ENCODE results near the gene PCSK2. TPM values are rescaled to one million over a fixed set of nuclear protein-coding genes. Genes with fewer than 3 reads are reported as not detected.

Gene PCSK2
- polyA plus RNA-seq, 1 donor from 2014 or later: 27.9 TPM

DNA sequence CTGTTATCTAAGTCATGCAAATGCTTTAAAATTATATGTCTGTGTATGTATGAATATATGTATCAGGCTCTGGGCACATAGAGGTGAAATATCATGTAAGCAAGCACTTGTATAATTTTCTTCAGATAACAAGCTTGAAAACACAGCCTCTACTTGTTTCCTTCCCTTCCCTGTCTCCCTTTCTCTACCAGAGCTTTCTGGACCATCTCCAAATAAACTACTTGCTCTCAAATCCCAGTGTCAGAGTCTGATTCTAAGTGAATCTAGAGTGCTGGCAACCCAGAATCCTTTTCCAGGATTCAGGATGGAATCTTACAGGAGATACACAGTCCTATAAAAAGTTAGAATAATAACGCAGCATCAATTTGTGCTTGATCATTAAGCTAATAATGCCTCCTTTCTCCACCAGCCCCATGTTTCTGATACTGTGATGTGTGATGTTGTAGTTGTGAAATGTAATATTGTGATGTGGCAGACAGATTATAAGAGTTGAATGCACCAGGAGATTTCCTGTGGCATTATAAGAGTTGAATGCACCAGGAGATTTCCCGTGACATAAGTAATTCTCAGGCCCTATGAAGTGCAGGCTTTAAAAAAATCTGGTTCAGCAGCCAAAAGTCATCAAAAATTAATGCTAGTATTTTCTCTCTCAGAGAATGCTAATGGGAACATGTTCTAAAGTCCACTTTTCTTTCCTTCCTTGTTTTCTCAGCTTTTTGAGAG lies 89.6 kb downstream of the PCSK2 start:
- H3K79me2 ChIP-seq (replicated peaks; ENCODE audit: insufficient read depth, low read length): no peaks in the 10 kb centered on the region
- no peak overlapping the region for H3K9ac ChIP-seq (ENCODE audit: low read length)
- no peaks in the 10 kb centered on the region for H3F3A ChIP-seq (ENCODE audit: insufficient read depth, low read length, poor library complexity, severe bottlenecking)
- TF ChIP-seq SMC3 (conservative IDR thresholded peaks at IDR 0.05; ENCODE audit: poor library complexity): no peak
- TF ChIP-seq TAF1 (IDR thresholded peaks at IDR 0.05; ENCODE audit: low read depth): no peak
- no peak for TF ChIP-seq EZH2 (IDR thresholded peaks at IDR 0.05; ENCODE audit: borderline replicate concordance, insufficient read depth, low read length, poor library complexity, severe bottlenecking)
- TF ChIP-seq EP300 (conservative IDR thresholded peaks at IDR 0.05; ENCODE audit: poor library complexity, severe bottlenecking): no peak
- TF ChIP-seq RAD21 (conservative IDR thresholded peaks at IDR 0.05): no peak
- TF ChIP-seq, protein P1, sequence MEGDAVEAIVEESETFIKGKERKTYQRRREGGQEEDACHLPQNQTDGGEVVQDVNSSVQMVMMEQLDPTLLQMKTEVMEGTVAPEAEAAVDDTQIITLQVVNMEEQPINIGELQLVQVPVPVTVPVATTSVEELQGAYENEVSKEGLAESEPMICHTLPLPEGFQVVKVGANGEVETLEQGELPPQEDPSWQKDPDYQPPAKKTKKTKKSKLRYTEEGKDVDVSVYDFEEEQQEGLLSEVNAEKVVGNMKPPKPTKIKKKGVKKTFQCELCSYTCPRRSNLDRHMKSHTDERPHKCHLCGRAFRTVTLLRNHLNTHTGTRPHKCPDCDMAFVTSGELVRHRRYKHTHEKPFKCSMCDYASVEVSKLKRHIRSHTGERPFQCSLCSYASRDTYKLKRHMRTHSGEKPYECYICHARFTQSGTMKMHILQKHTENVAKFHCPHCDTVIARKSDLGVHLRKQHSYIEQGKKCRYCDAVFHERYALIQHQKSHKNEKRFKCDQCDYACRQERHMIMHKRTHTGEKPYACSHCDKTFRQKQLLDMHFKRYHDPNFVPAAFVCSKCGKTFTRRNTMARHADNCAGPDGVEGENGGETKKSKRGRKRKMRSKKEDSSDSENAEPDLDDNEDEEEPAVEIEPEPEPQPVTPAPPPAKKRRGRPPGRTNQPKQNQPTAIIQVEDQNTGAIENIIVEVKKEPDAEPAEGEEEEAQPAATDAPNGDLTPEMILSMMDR (IDR thresholded peaks at IDR 0.05; ENCODE audit: poor library complexity, severe bottlenecking): no peak
- TF ChIP-seq, protein P2, sequence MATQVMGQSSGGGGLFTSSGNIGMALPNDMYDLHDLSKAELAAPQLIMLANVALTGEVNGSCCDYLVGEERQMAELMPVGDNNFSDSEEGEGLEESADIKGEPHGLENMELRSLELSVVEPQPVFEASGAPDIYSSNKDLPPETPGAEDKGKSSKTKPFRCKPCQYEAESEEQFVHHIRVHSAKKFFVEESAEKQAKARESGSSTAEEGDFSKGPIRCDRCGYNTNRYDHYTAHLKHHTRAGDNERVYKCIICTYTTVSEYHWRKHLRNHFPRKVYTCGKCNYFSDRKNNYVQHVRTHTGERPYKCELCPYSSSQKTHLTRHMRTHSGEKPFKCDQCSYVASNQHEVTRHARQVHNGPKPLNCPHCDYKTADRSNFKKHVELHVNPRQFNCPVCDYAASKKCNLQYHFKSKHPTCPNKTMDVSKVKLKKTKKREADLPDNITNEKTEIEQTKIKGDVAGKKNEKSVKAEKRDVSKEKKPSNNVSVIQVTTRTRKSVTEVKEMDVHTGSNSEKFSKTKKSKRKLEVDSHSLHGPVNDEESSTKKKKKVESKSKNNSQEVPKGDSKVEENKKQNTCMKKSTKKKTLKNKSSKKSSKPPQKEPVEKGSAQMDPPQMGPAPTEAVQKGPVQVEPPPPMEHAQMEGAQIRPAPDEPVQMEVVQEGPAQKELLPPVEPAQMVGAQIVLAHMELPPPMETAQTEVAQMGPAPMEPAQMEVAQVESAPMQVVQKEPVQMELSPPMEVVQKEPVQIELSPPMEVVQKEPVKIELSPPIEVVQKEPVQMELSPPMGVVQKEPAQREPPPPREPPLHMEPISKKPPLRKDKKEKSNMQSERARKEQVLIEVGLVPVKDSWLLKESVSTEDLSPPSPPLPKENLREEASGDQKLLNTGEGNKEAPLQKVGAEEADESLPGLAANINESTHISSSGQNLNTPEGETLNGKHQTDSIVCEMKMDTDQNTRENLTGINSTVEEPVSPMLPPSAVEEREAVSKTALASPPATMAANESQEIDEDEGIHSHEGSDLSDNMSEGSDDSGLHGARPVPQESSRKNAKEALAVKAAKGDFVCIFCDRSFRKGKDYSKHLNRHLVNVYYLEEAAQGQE (IDR thresholded peaks at IDR 0.05; ENCODE audit: borderline replicate concordance): no peak
- TF ChIP-seq POLR2AphosphoS5 (IDR thresholded peaks at IDR 0.05): no peak
- TF ChIP-seq MXI1 (conservative IDR thresholded peaks at IDR 0.05; ENCODE audit: poor library complexity, severe bottlenecking): no peak
- H3K27ac ChIP-seq (ENCODE audit: low read length): no peak overlapping the region
- no peaks in the 10 kb centered on the region for H3K9me3 ChIP-seq (ENCODE audit: low read length)
- H3K4me3 ChIP-seq (ENCODE audit: low read length): no peak overlapping the region
- no peaks in the 10 kb centered on the region for H4K20me1 ChIP-seq (ENCODE audit: insufficient read depth)
- H3K27me3 ChIP-seq (ENCODE audit: insufficient read depth, low read depth, low read length): no peaks in the 10 kb centered on the region
- H2AFZ ChIP-seq (ENCODE audit: low read depth, low read length): no peak overlapping the region
- no peaks in the 10 kb centered on the region for H3K9me2 ChIP-seq (ENCODE audit: insufficient read depth, low read length)
- H3K4me2 ChIP-seq (ENCODE audit: low read length): no peak overlapping the region
- no peaks in the 10 kb centered on the region for H3K36me3 ChIP-seq (ENCODE audit: insufficient read depth, low read length)

DNA sequence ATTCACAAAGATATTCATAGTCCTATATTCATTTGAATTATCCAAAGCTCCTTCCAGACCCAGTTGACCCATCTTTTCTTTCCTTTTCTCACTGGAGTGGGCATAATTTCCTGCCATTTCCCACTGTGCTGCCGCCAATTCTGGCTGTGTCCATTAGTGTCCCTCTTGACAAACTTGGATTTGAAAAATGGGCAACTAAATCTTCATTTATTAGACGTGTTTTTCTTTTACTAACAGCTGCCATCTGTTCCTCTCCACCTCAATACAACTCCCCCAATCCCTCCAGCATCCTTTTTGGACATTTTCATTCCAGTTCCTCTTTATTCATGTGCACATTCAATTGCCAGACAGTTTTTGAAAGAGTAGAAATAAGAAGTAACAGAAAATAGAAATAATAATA lies 90.5 kb downstream of the PCSK2 start:
- Histone ChIP-seq H2AFZ (ENCODE audit: low read depth, low read length) (no peak overlapping the region), H3K4me3 (ENCODE audit: low read length) (no peak overlapping the region), H3K9me3 (ENCODE audit: low read length) (no peaks in the 10 kb centered on the region), H3K27ac (ENCODE audit: low read length) (no peak overlapping the region), H3F3A (ENCODE audit: insufficient read depth, low read length, poor library complexity, severe bottlenecking) (no peaks in the 10 kb centered on the region), H4K20me1 (ENCODE audit: insufficient read depth) (no peaks in the 10 kb centered on the region), H3K9ac (ENCODE audit: low read length) (no peak overlapping the region), H3K27me3 (ENCODE audit: insufficient read depth, low read depth, low read length) (no peaks in the 10 kb centered on the region), H3K9me2 (ENCODE audit: insufficient read depth, low read length) (no peaks in the 10 kb centered on the region), H3K79me2 (replicated peaks; ENCODE audit: insufficient read depth, low read length) (no peaks in the 10 kb centered on the region), H3K4me2 (ENCODE audit: low read length) (no peak overlapping the region), H3K36me3 (ENCODE audit: insufficient read depth, low read length) (no peaks in the 10 kb centered on the region)
- TF ChIP-seq EZH2 (IDR thresholded peaks at IDR 0.05; ENCODE audit: borderline replicate concordance, insufficient read depth, low read length, poor library complexity, severe bottlenecking): no peak
- no peak for TF ChIP-seq EP300 (conservative IDR thresholded peaks at IDR 0.05; ENCODE audit: poor library complexity, severe bottlenecking)
